Measurements from ENCODE around the gene TBCD.

Gene TBCD

DNA sequence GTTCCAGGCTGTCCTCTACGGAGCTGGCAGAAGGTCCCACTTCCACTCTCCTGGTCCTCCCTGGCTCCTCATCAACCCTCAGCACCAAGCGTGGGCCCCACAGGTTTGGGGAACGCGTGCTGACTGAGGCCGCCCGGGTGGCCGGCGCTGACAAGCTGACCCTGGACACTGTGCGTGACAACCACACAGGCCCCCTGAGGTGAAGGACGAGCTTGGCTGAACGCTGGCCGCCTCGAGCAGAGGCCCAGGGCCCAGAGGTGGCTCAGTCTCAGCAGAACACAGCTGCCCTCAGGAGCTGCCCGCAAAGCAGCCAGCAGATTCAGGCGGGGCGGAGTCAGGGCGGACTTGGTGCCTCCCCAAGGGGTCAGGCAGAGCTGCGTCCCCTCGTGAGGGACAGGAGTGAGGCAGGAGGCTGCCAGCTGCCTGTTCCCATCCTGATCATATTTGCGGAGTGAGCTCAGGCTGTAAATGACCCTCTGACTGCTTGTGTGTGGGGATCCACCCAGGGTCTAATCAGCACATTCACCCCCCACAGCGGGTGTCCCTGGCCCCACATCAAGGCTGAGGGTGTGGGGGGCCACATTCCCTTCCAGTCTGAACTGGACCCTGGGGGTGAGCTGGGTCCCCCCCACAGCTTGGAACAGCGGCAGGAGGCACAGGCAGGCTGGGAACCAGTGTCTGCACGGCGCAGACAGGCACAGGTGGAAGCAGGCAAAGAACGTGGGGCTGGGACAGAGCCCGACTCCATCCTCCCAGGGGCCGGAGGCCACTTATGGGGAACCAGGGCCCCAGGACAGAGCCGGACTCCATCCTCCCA is 222.5 kb downstream of the TBCD start:
- H3K9ac ChIP-seq (ENCODE audit: low read length) = no peak overlapping the region
- H3K27me3 ChIP-seq (ENCODE audit: low read length) = no peaks in the 10 kb centered on the region
- H3K36me3 ChIP-seq (ENCODE audit: low read length) = no peaks in the 10 kb centered on the region
- no peak overlapping the region for H3K27ac ChIP-seq (ENCODE audit: low read depth, low read length)
- H3K4me2 ChIP-seq (ENCODE audit: low read depth, low read length, poor library complexity, severe bottlenecking) = no peak overlapping the region
- H2AFZ ChIP-seq (ENCODE audit: low read depth, low read length, severe bottlenecking) = no peak overlapping the region
- no peak overlapping the region for H3K4me3 ChIP-seq (ENCODE audit: insufficient read depth, low read length, poor library complexity, severe bottlenecking)
- TF ChIP-seq EZH2phosphoT487 (conservative IDR thresholded peaks at IDR 0.05; ENCODE audit: low read length) = no peak
- TF ChIP-seq CTCF (IDR thresholded peaks at IDR 0.05; ENCODE audit: insufficient read depth, low read length, poor library complexity, severe bottlenecking) = no peak
- no peaks in the 10 kb centered on the region for H3K79me2 ChIP-seq (ENCODE audit: insufficient read depth, low read length)
- H3F3A ChIP-seq (ENCODE audit: insufficient read depth) = no peaks in the 10 kb centered on the region
- no peaks in the 10 kb centered on the region for H3K9me3 ChIP-seq (ENCODE audit: insufficient read depth, low read length)
- no peaks in the 10 kb centered on the region for H4K20me1 ChIP-seq (ENCODE audit: low read depth, low read length)
- H3K9me2 ChIP-seq (replicated peaks; ENCODE audit: insufficient read depth, low read length) = no peaks in the 10 kb centered on the region

DNA sequence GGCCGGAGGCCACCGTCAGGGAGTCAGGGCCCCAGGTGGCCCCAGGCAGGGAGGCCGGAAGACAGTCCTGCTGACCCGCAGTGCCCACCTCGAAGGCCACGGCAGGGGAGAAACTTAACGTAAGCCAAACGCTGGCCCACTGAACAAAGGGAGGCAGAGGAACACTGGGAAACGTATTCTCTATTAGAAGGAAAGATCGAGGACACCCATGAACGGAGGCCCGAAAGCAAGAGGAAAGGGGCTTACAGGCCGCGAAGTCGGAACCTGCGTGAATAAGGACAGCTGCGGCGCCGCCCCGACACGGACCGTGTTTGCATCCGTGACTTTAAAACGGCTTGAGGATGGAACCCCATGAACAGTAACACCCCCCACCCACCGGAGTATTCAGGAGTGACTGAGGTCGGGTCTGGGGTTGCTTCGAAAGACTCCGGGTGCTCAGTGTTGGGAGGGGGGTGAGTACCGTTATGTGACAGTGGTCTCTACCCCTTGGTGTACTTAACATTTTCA is 225.2 kb downstream of the TBCD start:
- Histone ChIP-seq H3K4me3 (ENCODE audit: insufficient read depth, low read length, poor library complexity, severe bottlenecking) (no peak overlapping the region), H3F3A (ENCODE audit: insufficient read depth) (no peaks in the 10 kb centered on the region), H4K20me1 (ENCODE audit: low read depth, low read length) (no peaks in the 10 kb centered on the region), H3K9me3 (ENCODE audit: insufficient read depth, low read length) (no peaks in the 10 kb centered on the region), H3K9me2 (replicated peaks; ENCODE audit: insufficient read depth, low read length) (no peaks in the 10 kb centered on the region), H3K79me2 (ENCODE audit: insufficient read depth, low read length) (no peaks in the 10 kb centered on the region), H3K36me3 (ENCODE audit: low read length) (no peaks in the 10 kb centered on the region), H2AFZ (ENCODE audit: low read depth, low read length, severe bottlenecking) (no peak overlapping the region), H3K9ac (ENCODE audit: low read length) (no peak overlapping the region), H3K27me3 (ENCODE audit: low read length) (no peaks in the 10 kb centered on the region), H3K4me2 (ENCODE audit: low read depth, low read length, poor library complexity, severe bottlenecking) (no peak overlapping the region), H3K27ac (ENCODE audit: low read depth, low read length) (no peak overlapping the region)
- TF ChIP-seq EZH2phosphoT487 (conservative IDR thresholded peaks at IDR 0.05; ENCODE audit: low read length) = no peak
- no peak for TF ChIP-seq CTCF (IDR thresholded peaks at IDR 0.05; ENCODE audit: insufficient read depth, low read length, poor library complexity, severe bottlenecking)

DNA sequence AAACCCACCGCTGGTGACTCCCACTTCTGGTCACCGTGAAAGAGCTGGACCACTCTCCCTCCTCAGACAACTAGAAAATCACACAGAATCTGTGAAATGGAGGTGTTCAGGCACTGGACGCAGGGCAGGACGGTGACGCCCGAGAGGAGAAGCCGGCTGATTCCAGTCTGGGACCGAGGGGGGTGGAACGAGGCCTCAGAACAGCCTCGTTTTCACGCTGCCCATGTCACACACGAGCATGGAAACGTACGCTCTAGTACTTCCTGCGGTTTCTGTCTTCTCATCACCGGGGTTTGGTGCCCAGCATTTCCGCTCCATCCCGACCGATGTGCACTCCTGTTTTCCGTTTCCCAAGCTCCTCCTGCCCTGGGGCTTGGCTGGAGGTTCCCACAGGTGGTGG is 225.7 kb downstream of the TBCD start:
- TF ChIP-seq EZH2phosphoT487 (conservative IDR thresholded peaks at IDR 0.05; ENCODE audit: low read length) (no peak), CTCF (IDR thresholded peaks at IDR 0.05; ENCODE audit: insufficient read depth, low read length, poor library complexity, severe bottlenecking) (no peak)
- Histone ChIP-seq H2AFZ (ENCODE audit: low read depth, low read length, severe bottlenecking) (no peak overlapping the region), H3K9ac (ENCODE audit: low read length) (no peak overlapping the region), H3K27ac (ENCODE audit: low read depth, low read length) (no peak overlapping the region), H3K9me3 (ENCODE audit: insufficient read depth, low read length) (no peaks in the 10 kb centered on the region), H3K27me3 (ENCODE audit: low read length) (no peaks in the 10 kb centered on the region), H3K4me2 (ENCODE audit: low read depth, low read length, poor library complexity, severe bottlenecking) (no peak overlapping the region), H3K9me2 (replicated peaks; ENCODE audit: insufficient read depth, low read length) (no peaks in the 10 kb centered on the region), H3K36me3 (ENCODE audit: low read length) (no peaks in the 10 kb centered on the region), H3K4me3 (ENCODE audit: insufficient read depth, low read length, poor library complexity, severe bottlenecking) (no peak overlapping the region), H3F3A (ENCODE audit: insufficient read depth) (no peaks in the 10 kb centered on the region), H4K20me1 (ENCODE audit: low read depth, low read length) (no peaks in the 10 kb centered on the region), H3K79me2 (ENCODE audit: insufficient read depth, low read length) (no peaks in the 10 kb centered on the region)
